SK-N-SH (cell line): ENCODE results near the gene CSTA. TPM values are rescaled to one million over a fixed set of nuclear protein-coding genes. Genes with fewer than 3 reads are reported as not detected.
A peak's percentile ranks its signal among the peaks of the same experiment; 100 is the strongest.

Source experiments
- CTCF ChIA-PET: fragments of 300-600, 350-600 bp; formaldehyde crosslinking; extraction: SDS; loops from one replicate; lab custom pipeline; 2021; lab: Yijun Ruan, JAX
- POLR2A ChIA-PET: fragments of 350-600 bp; sonication (Branson Sonifier 250); formaldehyde crosslinking; extraction: SDS; loops from one replicate; lab custom pipeline; 2020; ENCODE audit warnings: antibody characterized with exemption, inconsistent platforms; lab: Yijun Ruan, JAX
- DNase-seq: peaks from one replicate; pipeline ENCODE4 v3.0.0; 2012
- H2AFZ ChIP-seq: fragments of 200-600 bp; sonication (generic); 2 replicates; pipeline ENCODE4 v1.8.1; 2016; ENCODE audit warnings: antibody characterized with exemption, mild to moderate bottlenecking, low read depth
- H3F3A ChIP-seq: fragments of 200-600 bp; sonication (generic); replicated peaks from 2 replicates; pipeline ENCODE3; 2016; ENCODE audit warnings: antibody characterized with exemption, mild to moderate bottlenecking; ENCODE audit not compliant: insufficient read depth
- H3K27ac ChIP-seq, 2 experiments: fragments of 200-500 bp in 1 of 2; fragments of 200-600 bp in 1 of 2; sonication (Bioruptor generic) in 1 of 2; sonication (generic), shearing (Covaris generic) in 1 of 2; 2 replicates each; pipeline versions ENCODE4 v1.5.1 to v1.6.1; 2014 to 2016; ENCODE audit warnings: low read depth in 2 of 2, inconsistent platforms in 1 of 2, low read length in 1 of 2, mild to moderate bottlenecking in 1 of 2, mixed read lengths in 1 of 2
- H3K27me3 ChIP-seq: fragments of 200-600 bp; sonication (generic), shearing (Covaris generic); 2 replicates; pipeline ENCODE4 v1.6.1; 2016; ENCODE audit warnings: mixed run types; ENCODE audit not compliant: insufficient read depth
- H3K36me3 ChIP-seq, 2 experiments: fragments of 200-500 bp in 1 of 2; fragments of 200-600 bp in 1 of 2; sonication (Bioruptor generic) in 1 of 2; sonication (generic) in 1 of 2; replicated peaks in 1 of 2; 2 replicates each; pipeline versions ENCODE3 to v1.5.1; 2014 to 2016; ENCODE audit warnings: low read length in 1 of 2, mild to moderate bottlenecking in 1 of 2; ENCODE audit not compliant: insufficient read depth in 2 of 2, control insufficient read depth in 1 of 2
- H3K4me1 ChIP-seq, 2 experiments: fragments of 200-500 bp in 1 of 2; fragments of 200-600 bp in 1 of 2; sonication (Bioruptor generic) in 1 of 2; sonication (generic), shearing (Covaris generic) in 1 of 2; 2 replicates each; pipeline versions ENCODE4 v1.5.1 to v1.6.1; 2014 to 2016; ENCODE audit warnings: low read depth in 1 of 2, low read length in 1 of 2, mixed run types in 1 of 2; ENCODE audit not compliant: insufficient read depth in 2 of 2, control insufficient read depth in 1 of 2
- H3K4me2 ChIP-seq: fragments of 200-600 bp; sonication (generic), shearing (Covaris generic); 2 replicates; pipeline ENCODE4 v1.6.1; 2017; ENCODE audit warnings: mixed run types
- H3K4me3 ChIP-seq, 2 experiments: fragments of 200-500 bp in 1 of 2; fragments of 200-600 bp in 1 of 2; sonication (Bioruptor generic) in 1 of 2; sonication (generic), shearing (Covaris generic) in 1 of 2; 2 replicates each; pipeline versions ENCODE4 v1.5.1 to v1.8.1; 2014 to 2016; ENCODE audit warnings: low read depth in 2 of 2, inconsistent platforms in 1 of 2, low read length in 1 of 2, mild to moderate bottlenecking in 1 of 2, mixed read lengths in 1 of 2, moderate library complexity in 1 of 2
- H3K79me2 ChIP-seq: fragments of 200-600 bp; sonication (generic); 2 replicates; pipeline ENCODE4 v1.8.1; 2017; ENCODE audit warnings: mild to moderate bottlenecking; ENCODE audit not compliant: insufficient read depth
- H3K9ac ChIP-seq: fragments of 200-600 bp; sonication (generic); 2 replicates; pipeline ENCODE4 v1.6.1; 2017; ENCODE audit warnings: mixed run types
- H3K9me2 ChIP-seq: fragments of 200-600 bp; sonication (generic); 2 replicates; pipeline ENCODE4 v1.6.1; 2017; ENCODE audit warnings: mixed run types
- H3K9me3 ChIP-seq: fragments of 200-600 bp; sonication (generic); 2 replicates; pipeline ENCODE4 v1.6.1; 2017; ENCODE audit warnings: mixed run types, mild to moderate bottlenecking, moderate library complexity
- H4K20me1 ChIP-seq: fragments of 200-600 bp; sonication (generic); 2 replicates; pipeline ENCODE4 v1.6.1; 2017; ENCODE audit warnings: mild to moderate bottlenecking, mixed run types; ENCODE audit not compliant: insufficient read depth
- CHD2 ChIP-seq: fragments of 150-350 bp; IDR thresholded peaks from 2 replicates; pipeline ENCODE4 v1.6.1; 2018; ENCODE audit warnings: low read length; ENCODE audit not compliant: partially characterized antibody
- EP300 ChIP-seq, 2 experiments: IDR thresholded peaks; 2 replicates each; pipeline versions ENCODE4 v1.4.0 to v1.6.1; 2012; ENCODE audit warnings: borderline replicate concordance in 1 of 2, low read depth in 1 of 2, low read length in 1 of 2
- EZH2phosphoT487 ChIP-seq: fragments of 200-600 bp; sonication (generic); IDR thresholded peaks from 2 replicates; pipeline ENCODE4 v1.6.1; 2017; ENCODE audit warnings: low read depth, mixed run types, mild to moderate bottlenecking, antibody characterized with exemption, moderate library complexity, borderline replicate concordance
- FOSL2 ChIP-seq: IDR thresholded peaks from 2 replicates; pipeline ENCODE4 v1.4.0; 2012; ENCODE audit warnings: low read depth, mild to moderate bottlenecking, moderate library complexity, borderline replicate concordance
- FOXJ3 ChIP-seq: sonication (generic); formaldehyde crosslinking; IDR thresholded peaks from 2 replicates; pipeline ENCODE4 v1.5.1; 2020; ENCODE audit warnings: mild to moderate bottlenecking, missing genetic modification reagents
- FOXM1 ChIP-seq: IDR thresholded peaks from 2 replicates; pipeline ENCODE4 v1.4.0; 2012; ENCODE audit warnings: low read depth, mild to moderate bottlenecking
- GABPA ChIP-seq: IDR thresholded peaks from 2 replicates; pipeline ENCODE4 v1.4.0; 2012; ENCODE audit warnings: low read depth, mild to moderate bottlenecking
- IRF3 ChIP-seq: fragments of 150-350 bp; IDR thresholded peaks from 2 replicates; pipeline ENCODE4 v1.6.1; 2016; ENCODE audit warnings: mild to moderate bottlenecking, low read depth, low read length
- JUND ChIP-seq: IDR thresholded peaks from 2 replicates; pipeline ENCODE4 v1.4.0; 2012
- NRF1 ChIP-seq: IDR thresholded peaks from 2 replicates; pipeline ENCODE4 v1.6.1; 2012; ENCODE audit warnings: low read depth, mild to moderate bottlenecking, low read length
- RCOR1 ChIP-seq: fragments of 150-350 bp; IDR thresholded peaks from 2 replicates; pipeline ENCODE4 v1.6.1; 2017; ENCODE audit warnings: antibody characterized with exemption, low read length
- RFX5 ChIP-seq: IDR thresholded peaks from 2 replicates; pipeline ENCODE4 v1.6.1; 2012; ENCODE audit warnings: mild to moderate bottlenecking, improper control_type of control experiment, low read length
- SIN3A ChIP-seq: IDR thresholded peaks from 2 replicates; pipeline ENCODE4 v1.6.1; 2012; ENCODE audit warnings: low read depth, mild to moderate bottlenecking, low read length, moderate library complexity, borderline replicate concordance
- TCF12 ChIP-seq: IDR thresholded peaks from 2 replicates; pipeline ENCODE4 v1.4.0; 2012
- WGBS: methylation state at CpG from one replicate; pipeline ENCODE4 v1.1.6; 2017; ENCODE audit warnings: low lambda C conversion rate; 5-methylcytosine and 5-hydroxymethylcytosine counted together
- polyA plus RNA-seq, 3 experiments: library from polyadenylated mRNA; depleted of rRNA; stranded (reverse); fragments of >200 nt; gene quantifications; 2 replicates each; pipeline ENCODE4 v1.2.3, GENCODE V29; 2012
- TF ChIP-seq, protein P1 (sequence below): fragments of 200-600 bp; sonication (generic); IDR thresholded peaks from 2 replicates; pipeline ENCODE4 v1.6.1; 2017; ENCODE audit warnings: antibody characterized with exemption, mild to moderate bottlenecking, moderate library complexity
- TF ChIP-seq, protein P2 (sequence below): IDR thresholded peaks from 2 replicates; pipeline ENCODE4 v1.6.1; 2012; ENCODE audit warnings: mild to moderate bottlenecking, low read depth, low read length, moderate library complexity
- TF ChIP-seq, protein P3 (sequence below): IDR thresholded peaks from 2 replicates; pipeline ENCODE4; 2012

The CSTA gene
- polyA plus RNA-seq, 1 of the 3 experiments (the other 2 are of a cell fraction) = not detected

DNA sequence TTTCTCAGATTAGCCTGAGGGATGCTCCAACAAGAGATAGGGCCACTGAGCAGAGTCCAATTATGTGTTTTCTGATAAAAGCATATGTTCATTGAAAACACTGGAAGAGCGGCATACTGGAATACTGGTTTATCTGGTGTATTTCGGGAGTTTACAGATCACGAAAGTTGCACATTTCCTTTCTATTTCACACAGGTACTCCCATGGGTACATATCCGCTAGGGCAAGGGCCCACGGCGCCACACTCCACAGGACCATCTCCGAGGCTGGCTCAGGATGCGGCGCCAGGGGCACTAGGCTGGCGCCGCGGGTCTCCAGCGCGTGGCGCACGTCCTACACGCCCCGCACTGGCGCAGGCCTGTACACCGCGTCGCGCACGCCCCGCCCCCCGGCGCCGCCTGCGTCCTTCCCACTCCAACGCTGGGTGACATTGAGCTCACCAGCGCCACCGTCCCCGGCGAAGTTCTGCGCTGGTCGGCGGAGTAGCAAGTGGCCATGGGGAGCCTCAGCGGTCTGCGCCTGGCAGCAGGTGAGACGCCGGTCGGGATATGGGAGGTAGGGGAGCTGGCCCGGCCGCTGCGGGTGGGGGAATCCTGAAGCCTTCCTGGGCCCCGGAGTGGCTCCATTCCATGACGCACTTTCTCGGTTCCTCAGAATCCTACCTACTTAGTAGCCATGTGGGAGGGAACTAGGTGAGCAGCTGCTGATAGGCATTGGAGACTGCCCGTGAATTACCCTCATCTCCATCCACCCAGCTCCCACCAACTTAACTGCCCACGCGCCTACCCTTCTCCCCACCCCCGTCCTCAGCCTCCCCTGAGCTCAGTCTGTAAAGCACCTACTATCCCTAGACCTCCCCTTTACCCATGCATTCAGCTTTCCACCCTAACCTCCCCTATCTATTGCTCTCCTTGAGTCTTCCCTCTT is 59.0 kb downstream of the CSTA start, which contains the start of gene FAM162A (continued):
- TF ChIP-seq EP300 (IDR thresholded peaks at IDR 0.05; ENCODE audit: borderline replicate concordance in 1 of 2, low read depth in 1 of 2, low read length in 1 of 2) (no peak; a peak in 1 of 4 replicates), SIN3A (peak; percentile 53; the same call in 1 of the 2 replicates), FOXM1 (no peak), FOXJ3 (CRISPR knock-in tag) (no peak), RCOR1 (0 out of 2 replicates have a peak, but pooled peaks have one; percentile 23), NRF1 (peak; percentile 70), JUND (no peak), CHD2 (peak; percentile 62)
- TF ChIP-seq, protein P1, sequence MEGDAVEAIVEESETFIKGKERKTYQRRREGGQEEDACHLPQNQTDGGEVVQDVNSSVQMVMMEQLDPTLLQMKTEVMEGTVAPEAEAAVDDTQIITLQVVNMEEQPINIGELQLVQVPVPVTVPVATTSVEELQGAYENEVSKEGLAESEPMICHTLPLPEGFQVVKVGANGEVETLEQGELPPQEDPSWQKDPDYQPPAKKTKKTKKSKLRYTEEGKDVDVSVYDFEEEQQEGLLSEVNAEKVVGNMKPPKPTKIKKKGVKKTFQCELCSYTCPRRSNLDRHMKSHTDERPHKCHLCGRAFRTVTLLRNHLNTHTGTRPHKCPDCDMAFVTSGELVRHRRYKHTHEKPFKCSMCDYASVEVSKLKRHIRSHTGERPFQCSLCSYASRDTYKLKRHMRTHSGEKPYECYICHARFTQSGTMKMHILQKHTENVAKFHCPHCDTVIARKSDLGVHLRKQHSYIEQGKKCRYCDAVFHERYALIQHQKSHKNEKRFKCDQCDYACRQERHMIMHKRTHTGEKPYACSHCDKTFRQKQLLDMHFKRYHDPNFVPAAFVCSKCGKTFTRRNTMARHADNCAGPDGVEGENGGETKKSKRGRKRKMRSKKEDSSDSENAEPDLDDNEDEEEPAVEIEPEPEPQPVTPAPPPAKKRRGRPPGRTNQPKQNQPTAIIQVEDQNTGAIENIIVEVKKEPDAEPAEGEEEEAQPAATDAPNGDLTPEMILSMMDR = peak; percentile 62
- TF ChIP-seq, all 33 proteins: peak for 14

GRCh38 chr3:122387709-122388108 is 62.7 kb downstream of the CSTA start:
- DNase-seq = no peak
- peaks cover 2 to 5% of the 10 kb centered on the region in 2 experiments; a peak in 3 of 4 replicates for H3K4me1 ChIP-seq
- no peaks in the 10 kb centered on the region for H4K20me1 ChIP-seq
- no peaks in the 10 kb centered on the region for H3K9me2 ChIP-seq
- TF ChIP-seq GABPA (no peak), EZH2phosphoT487 (no peak), FOSL2 (no peak), NRF1 (no peak), IRF3 (no peak), TCF12 (no peak), EP300 (IDR thresholded peaks at IDR 0.05; ENCODE audit: borderline replicate concordance in 1 of 2, low read depth in 1 of 2, low read length in 1 of 2) (no peak), RFX5 (no peak)
- TF ChIP-seq, protein P2, sequence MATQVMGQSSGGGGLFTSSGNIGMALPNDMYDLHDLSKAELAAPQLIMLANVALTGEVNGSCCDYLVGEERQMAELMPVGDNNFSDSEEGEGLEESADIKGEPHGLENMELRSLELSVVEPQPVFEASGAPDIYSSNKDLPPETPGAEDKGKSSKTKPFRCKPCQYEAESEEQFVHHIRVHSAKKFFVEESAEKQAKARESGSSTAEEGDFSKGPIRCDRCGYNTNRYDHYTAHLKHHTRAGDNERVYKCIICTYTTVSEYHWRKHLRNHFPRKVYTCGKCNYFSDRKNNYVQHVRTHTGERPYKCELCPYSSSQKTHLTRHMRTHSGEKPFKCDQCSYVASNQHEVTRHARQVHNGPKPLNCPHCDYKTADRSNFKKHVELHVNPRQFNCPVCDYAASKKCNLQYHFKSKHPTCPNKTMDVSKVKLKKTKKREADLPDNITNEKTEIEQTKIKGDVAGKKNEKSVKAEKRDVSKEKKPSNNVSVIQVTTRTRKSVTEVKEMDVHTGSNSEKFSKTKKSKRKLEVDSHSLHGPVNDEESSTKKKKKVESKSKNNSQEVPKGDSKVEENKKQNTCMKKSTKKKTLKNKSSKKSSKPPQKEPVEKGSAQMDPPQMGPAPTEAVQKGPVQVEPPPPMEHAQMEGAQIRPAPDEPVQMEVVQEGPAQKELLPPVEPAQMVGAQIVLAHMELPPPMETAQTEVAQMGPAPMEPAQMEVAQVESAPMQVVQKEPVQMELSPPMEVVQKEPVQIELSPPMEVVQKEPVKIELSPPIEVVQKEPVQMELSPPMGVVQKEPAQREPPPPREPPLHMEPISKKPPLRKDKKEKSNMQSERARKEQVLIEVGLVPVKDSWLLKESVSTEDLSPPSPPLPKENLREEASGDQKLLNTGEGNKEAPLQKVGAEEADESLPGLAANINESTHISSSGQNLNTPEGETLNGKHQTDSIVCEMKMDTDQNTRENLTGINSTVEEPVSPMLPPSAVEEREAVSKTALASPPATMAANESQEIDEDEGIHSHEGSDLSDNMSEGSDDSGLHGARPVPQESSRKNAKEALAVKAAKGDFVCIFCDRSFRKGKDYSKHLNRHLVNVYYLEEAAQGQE = no peak
- TF ChIP-seq, protein P3, sequence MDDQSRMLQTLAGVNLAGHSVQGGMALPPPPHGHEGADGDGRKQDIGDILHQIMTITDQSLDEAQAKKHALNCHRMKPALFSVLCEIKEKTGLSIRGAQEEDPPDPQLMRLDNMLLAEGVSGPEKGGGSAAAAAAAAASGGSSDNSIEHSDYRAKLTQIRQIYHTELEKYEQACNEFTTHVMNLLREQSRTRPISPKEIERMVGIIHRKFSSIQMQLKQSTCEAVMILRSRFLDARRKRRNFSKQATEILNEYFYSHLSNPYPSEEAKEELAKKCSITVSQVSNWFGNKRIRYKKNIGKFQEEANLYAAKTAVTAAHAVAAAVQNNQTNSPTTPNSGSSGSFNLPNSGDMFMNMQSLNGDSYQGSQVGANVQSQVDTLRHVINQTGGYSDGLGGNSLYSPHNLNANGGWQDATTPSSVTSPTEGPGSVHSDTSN = no peak
- H3K4me3 ChIP-seq = no peak overlapping the region
- no peak overlapping the region for H3K27ac ChIP-seq
- POLR2A ChIA-PET = no interaction called here
- CTCF ChIA-PET = no interaction called here
- H3K79me2 ChIP-seq = peaks cover 8% of the 10 kb centered on the region
- peaks cover 0 to 2% of the 10 kb centered on the region in 2 experiments for H3K36me3 ChIP-seq
- no peak overlapping the region for H3K4me2 ChIP-seq
- no peaks in the 10 kb centered on the region for H3K27me3 ChIP-seq
- 86% methylated on average over 3 of the region's 3 CpGs for WGBS
- peaks cover 6% of the 10 kb centered on the region for H3F3A ChIP-seq
- H3K9ac ChIP-seq = no peak overlapping the region
- H2AFZ ChIP-seq = no peak overlapping the region
- no peaks in the 10 kb centered on the region for H3K9me3 ChIP-seq
